Upper lobe of right lung (tissue), 1 donor: Measurements from ENCODE around the gene GORASP2. TPM values are rescaled to one million over a fixed set of nuclear protein-coding genes. Genes with fewer than 3 reads are reported as not detected.
A peak's percentile ranks its signal among the peaks of the same experiment; 100 is the strongest.

Source experiments
- ATAC-seq: fragments of 200-7000 bp; cut with Tn5 transposase; one replicate; pipeline ENCODE4 v1.9.1; 2020; ENCODE audit warnings: mild to moderate bottlenecking, moderate library complexity
- DNase-seq: peaks from one replicate; pipeline ENCODE4 v3.0.0-alpha.2; 2020
- H3K27ac ChIP-seq: fragments of 200-600 bp; one replicate; pipeline ENCODE4 v1.8.0; 2022
- H3K27me3 ChIP-seq: fragments of 200-600 bp; one replicate; pipeline ENCODE4 v1.8.0; 2022; ENCODE audit warnings: mild to moderate bottlenecking
- H3K36me3 ChIP-seq: fragments of 200-600 bp; one replicate; pipeline ENCODE4 v1.8.0; 2022
- H3K4me1 ChIP-seq: fragments of 200-600 bp; one replicate; pipeline ENCODE4 v1.8.0; 2022
- H3K4me3 ChIP-seq: fragments of 200-600 bp; one replicate; pipeline ENCODE4 v1.8.0; 2022; ENCODE audit warnings: mild to moderate bottlenecking
- H3K9me3 ChIP-seq: fragments of 200-600 bp; one replicate; pipeline ENCODE4 v1.8.0; 2022
- CTCF ChIP-seq: fragments of 200-600 bp; IDR thresholded peaks from one replicate; pipeline ENCODE4 v1.8.0; 2022; ENCODE audit warnings: antibody characterized with exemption
- intact Hi-C: fragments of 100-400 bp; cut with DNase I; formaldehyde crosslinking; loops from one replicate; pipeline ENCODE4 v1.11.0; 2022
- long read RNA-seq: library from polyadenylated mRNA; unstranded; transcript quantifications from one replicate; pipeline ENCODE4 v2.0.0, GENCODE V29; 2021
- total RNA-seq: library from RNA; stranded (reverse); fragmentation: NEBNext Ultra II Directional; extraction: Animal tissue kit (Norgen Biotek cat#: 25700); gene quantifications from one replicate; pipeline ENCODE4 v1.2.1, GENCODE V29; 2021
- donor health status: DM: no; HTN: yes; CAD: no; lungs with severe emphysema.

GORASP2 gene
- total RNA-seq = 69.7 TPM
- long read RNA-seq, transcript GORASP2-201 (10 exons, 3,173 nt) = major isoform, 89 of 113 reads
- long read RNA-seq, partial matches to known transcripts = 12 of 113 reads
- long read RNA-seq, other reads (novel, unspliced or antisense) = 10 of 113 reads

GRCh38 chr2:170928824-170929685 lies at the start of gene GORASP2:
GORASP2 (plus strand) TSS chr2:170929253; CDS start chr2:170929341, 88 bp downstream.
- peaks cover 27% of the 10 kb centered on the region for H3K4me1 ChIP-seq
- TF ChIP-seq CTCF = peak; percentile 98
- intact Hi-C loops = no loop called here
- H3K27ac ChIP-seq = peak within 1 kb of the TSS; percentile 94
- ATAC-seq (peak; percentile 98), DNase-seq (peak; percentile 99)
- no peaks in the 10 kb centered on the region for H3K36me3 ChIP-seq
- peak within 1 kb of the TSS; percentile 94 for H3K4me3 ChIP-seq
- H3K9me3 ChIP-seq = no peaks in the 10 kb centered on the region
- H3K27me3 ChIP-seq = no peaks in the 10 kb centered on the region

GRCh38 chr2:170881840-170882239 lies 47.2 kb upstream of the GORASP2 start:
- no peak for TF ChIP-seq CTCF
- no peak overlapping the region for H3K27ac ChIP-seq
- no peaks in the 10 kb centered on the region for H3K4me1 ChIP-seq
- no peak for ATAC-seq
- intact Hi-C loops = no loop called here
- DNase-seq = no peak
- no peaks in the 10 kb centered on the region for H3K27me3 ChIP-seq
- no peak overlapping the region for H3K4me3 ChIP-seq
- H3K9me3 ChIP-seq = no peaks in the 10 kb centered on the region
- no peaks in the 10 kb centered on the region for H3K36me3 ChIP-seq

GRCh38 chr2:170882758-170883157 lies 46.3 kb upstream of the GORASP2 start:
- no peaks in the 10 kb centered on the region for H3K36me3 ChIP-seq
- H3K4me1 ChIP-seq = no peaks in the 10 kb centered on the region
- no peaks in the 10 kb centered on the region for H3K27me3 ChIP-seq
- H3K9me3 ChIP-seq = no peaks in the 10 kb centered on the region
- DNase-seq = no peak
- no peak for TF ChIP-seq CTCF
- no peak overlapping the region for H3K27ac ChIP-seq
- no peak for ATAC-seq
- H3K4me3 ChIP-seq = no peak overlapping the region
- intact Hi-C loops = no loop called here

GRCh38 chr2:170883683-170884082 lies 45.4 kb upstream of the GORASP2 start:
- Histone ChIP-seq H3K36me3 (no peaks in the 10 kb centered on the region), H3K27ac (no peak overlapping the region), H3K9me3 (no peaks in the 10 kb centered on the region), H3K4me3 (no peak overlapping the region), H3K4me1 (no peaks in the 10 kb centered on the region), H3K27me3 (no peaks in the 10 kb centered on the region)
- no peak for ATAC-seq
- DNase-seq = no peak
- no peak for TF ChIP-seq CTCF
- intact Hi-C loops = no loop called here

GRCh38 chr2:170885130-170885791 lies 43.8 kb upstream of the GORASP2 start:
- no peaks in the 10 kb centered on the region for H3K27me3 ChIP-seq

More at GRCh38 chr2:170885130-170885791, 43.8 kb upstream of the GORASP2 start:
- intact Hi-C loops = no loop called here
- TF ChIP-seq CTCF = no peak
- Histone ChIP-seq H3K4me3 (no peak overlapping the region), H3K9me3 (no peaks in the 10 kb centered on the region), H3K36me3 (no peaks in the 10 kb centered on the region), H3K4me1 (no peaks in the 10 kb centered on the region), H3K27ac (no peak overlapping the region)
- ATAC-seq (peak; percentile 22), DNase-seq (no peak)
